PC-9 (cell line): ENCODE results near the gene KTN1.

Source experiments
- CTCF ChIP-seq: fragments of 200-600 bp; sonication (generic); conservative IDR thresholded peaks from 2 replicates; pipeline ENCODE4 v1.6.1; 2017; ENCODE audit warnings: mixed run types, antibody characterized with exemption, mild to moderate bottlenecking, moderate library complexity
- EZH2 ChIP-seq: fragments of 200-600 bp; sonication (generic); IDR thresholded peaks from 2 replicates; pipeline ENCODE4 v1.8.0; 2017; ENCODE audit warnings: antibody characterized with exemption, low read depth

GRCh38 chr14:55600784-55601561 lies 21.0 kb downstream of the KTN1 start:
- no peak for TF ChIP-seq CTCF
- TF ChIP-seq EZH2: no peak
